Glutamatergic neuron (in vitro differentiated cells): ENCODE results near the gene FANCI. TPM values are rescaled to one million over a fixed set of nuclear protein-coding genes. Genes with fewer than 3 reads are reported as not detected.
A peak's percentile ranks its signal among the peaks of the same experiment; 100 is the strongest.
"Not testable (repeated sequence)": the region's sequence is repeated elsewhere in the genome, so short reads cannot be mapped to it uniquely, and the experiment has no call there.

Source experiments
- DNase-seq: peaks from one replicate; pipeline ENCODE4 v3.0.0; 2022
- H3K27ac Mint-ChIP-seq: one replicate; pipeline ENCODE4 v1.8.0; 2020; ENCODE audit warnings: mild to moderate bottlenecking, mixed read lengths, inconsistent platforms; ENCODE audit not compliant: unreplicated experiment
- H3K27me3 Mint-ChIP-seq: one replicate; pipeline ENCODE4 v1.8.0; 2020; ENCODE audit warnings: mild to moderate bottlenecking, moderate library complexity, mixed read lengths, inconsistent platforms; ENCODE audit not compliant: unreplicated experiment
- H3K36me3 Mint-ChIP-seq: one replicate; pipeline ENCODE4 v1.8.0; 2020; ENCODE audit warnings: mild to moderate bottlenecking, mixed read lengths, inconsistent platforms; ENCODE audit not compliant: unreplicated experiment
- H3K4me1 Mint-ChIP-seq: one replicate; pipeline ENCODE4 v1.8.0; 2020; ENCODE audit warnings: mild to moderate bottlenecking, low read depth, mixed read lengths, inconsistent platforms; ENCODE audit not compliant: unreplicated experiment
- H3K4me3 Mint-ChIP-seq: one replicate; pipeline ENCODE4 v1.8.0; 2020; ENCODE audit warnings: mild to moderate bottlenecking, mixed read lengths, inconsistent platforms; ENCODE audit not compliant: unreplicated experiment
- H3K9me3 Mint-ChIP-seq: one replicate; pipeline ENCODE4 v1.8.0; 2020; ENCODE audit warnings: mild to moderate bottlenecking, moderate library complexity, mixed read lengths, inconsistent platforms; ENCODE audit not compliant: unreplicated experiment
- CTCF ChIP-seq: fragments of 200-600 bp; sonication (generic); IDR thresholded peaks from one replicate; pipeline ENCODE4 v1.5.0; 2021; ENCODE audit not compliant: partially characterized antibody, unreplicated experiment
- total RNA-seq: library from RNA; stranded (reverse); fragmentation: NEBNext Ultra II Directional; extraction: Animal tissue kit (Norgen Biotek cat#: 25700); gene quantifications from one replicate; pipeline ENCODE4 v1.2.1, GENCODE V29; 2021; ENCODE audit not compliant: unreplicated experiment

FANCI gene
- total RNA-seq, 1 donor from 2014 or later = 15.8 TPM

GRCh38 chr15:89243046-89243690 is 611 bp upstream of the FANCI start:
- no peak for DNase-seq
- H3K27ac Mint-ChIP-seq = no peak overlapping the region
- H3K4me3 Mint-ChIP-seq = peak overlapping the region; percentile 96

GRCh38 chr15:89244574-89244903 is 760 bp downstream of the FANCI start:
- peaks cover 3% of the 10 kb centered on the region for H3K36me3 Mint-ChIP-seq
- no peak for DNase-seq
- peaks cover 2% of the 10 kb centered on the region for H3K9me3 Mint-ChIP-seq
- peaks cover 7% of the 10 kb centered on the region for H3K4me1 Mint-ChIP-seq
- peak overlapping the region; percentile 96 for H3K4me3 Mint-ChIP-seq
- H3K27ac Mint-ChIP-seq = peak overlapping the region; percentile 41
- H3K27me3 Mint-ChIP-seq = peaks cover 6% of the 10 kb centered on the region
- TF ChIP-seq CTCF = no peak

More at GRCh38 chr15:89243046-89243690, 611 bp upstream of the FANCI start:
- H3K36me3 Mint-ChIP-seq = peaks cover 4% of the 10 kb centered on the region
- peaks cover 7% of the 10 kb centered on the region for H3K4me1 Mint-ChIP-seq
- H3K9me3 Mint-ChIP-seq = peaks cover 2% of the 10 kb centered on the region
- peaks cover 6% of the 10 kb centered on the region for H3K27me3 Mint-ChIP-seq
- no peak for TF ChIP-seq CTCF

- TF ChIP-seq CTCF = no peak
- H3K27ac Mint-ChIP-seq = no peak overlapping the region
- no peak for DNase-seq
- H3K4me3 Mint-ChIP-seq = no peak overlapping the region
- no peaks in the 10 kb centered on the region for H3K9me3 Mint-ChIP-seq
- H3K27me3 Mint-ChIP-seq = peaks cover 4% of the 10 kb centered on the region
- no peaks in the 10 kb centered on the region for H3K36me3 Mint-ChIP-seq
- peaks cover 7% of the 10 kb centered on the region for H3K4me1 Mint-ChIP-seq
Measured at GRCh38 chr15:89247446-89247845, 3.7 kb downstream of the FANCI start.

GRCh38 chr15:89248584-89248983 is 4.8 kb downstream of the FANCI start:
- H3K36me3 Mint-ChIP-seq = no peaks in the 10 kb centered on the region
- DNase-seq = no peak
- peaks cover 4% of the 10 kb centered on the region for H3K27me3 Mint-ChIP-seq
- peaks cover 5% of the 10 kb centered on the region for H3K4me1 Mint-ChIP-seq
- no peaks in the 10 kb centered on the region for H3K9me3 Mint-ChIP-seq
- TF ChIP-seq CTCF = no peak
- H3K27ac Mint-ChIP-seq = no peak overlapping the region
- no peak overlapping the region for H3K4me3 Mint-ChIP-seq

GRCh38 chr15:89250142-89250541 is 6.4 kb downstream of the FANCI start:
- H3K27ac Mint-ChIP-seq, H3K36me3 Mint-ChIP-seq, DNase-seq, H3K27me3 Mint-ChIP-seq, H3K9me3 Mint-ChIP-seq, H3K4me1 Mint-ChIP-seq, H3K4me3 Mint-ChIP-seq: not testable (repeated sequence)

GRCh38 chr15:89277281-89277680 is 33.5 kb downstream of the FANCI start:
- H3K4me3 Mint-ChIP-seq, H3K9me3 Mint-ChIP-seq: not testable (repeated sequence)

More at GRCh38 chr15:89277281-89277680, 33.5 kb downstream of the FANCI start:
- not testable (repeated sequence) for DNase-seq, H3K4me1 Mint-ChIP-seq, H3K27ac Mint-ChIP-seq, H3K36me3 Mint-ChIP-seq, H3K27me3 Mint-ChIP-seq
